ENCODE measurements around the gene OR1Q1.

Gene OR1Q1

GRCh38 chr9:122661416-122661815 lies 46.9 kb downstream of the OR1Q1 start, which contains the start of gene OR1L1:
TSS of gene OR1L1 (plus strand) at chr9:122661716. CDS start at chr9:122661716, 0 bp downstream.
- Histone ChIP-seq H3K4me3 (IDR thresholded peaks at IDR 0.05; ENCODE audit: insufficient read depth, low read depth, low read length) (no peak within 1 kb of the TSS), H3K27me3 (ENCODE audit: insufficient read depth, low read depth) (no peaks in the 10 kb centered on the region), H3K79me2 (ENCODE audit: insufficient read depth, low read depth) (no peaks in the 10 kb centered on the region), H4K20me1 (ENCODE audit: insufficient read depth) (no peaks in the 10 kb centered on the region), H2AFZ (ENCODE audit: low read depth) (no peak within 1 kb of the TSS), H3K9ac (no peak within 1 kb of the TSS), H3K36me3 (ENCODE audit: insufficient read depth) (no peaks in the 10 kb centered on the region), H3K4me1 (ENCODE audit: low read depth, poor library complexity, severe bottlenecking) (no peaks in the 10 kb centered on the region), H3K27ac (no peak within 1 kb of the TSS), H3K4me2 (no peak within 1 kb of the TSS)
- TF ChIP-seq CTCF (conservative IDR thresholded peaks at IDR 0.05; ENCODE audit: low read depth, low read length): no peak

Data from KMS-11 (cell line).